HFF-Myc (cell line): Measurements from ENCODE around the gene TRPV6.
A peak's percentile ranks its signal among the peaks of the same experiment; 100 is the strongest.

Experiments used
- DNase-seq: peaks from one replicate; pipeline ENCODE4 v3.0.0-alpha.2; 2011; ENCODE audit warnings: low read depth; ENCODE audit errors: extremely low read depth
- H3K4me3 ChIP-seq: replicated peaks from 2 replicates; pipeline ENCODE4 v1.5.1; 2011; ENCODE audit warnings: low read depth, mild to moderate bottlenecking, control low read depth, low read length
- CTCF ChIP-seq: IDR thresholded peaks from 2 replicates; pipeline ENCODE4 v1.5.1; 2012; ENCODE audit warnings: mild to moderate bottlenecking, low read depth, low read length, control low read depth; ENCODE audit errors: missing control alignments

TRPV6 gene

GRCh38 chr7:142908921-142909890 lies 23.7 kb upstream of the TRPV6 start:
- H3K4me3 ChIP-seq: no peak overlapping the region
- DNase-seq: no peak
- TF ChIP-seq CTCF: peak; percentile 14

- no peak for TF ChIP-seq CTCF
- DNase-seq: no peak
- no peak overlapping the region for H3K4me3 ChIP-seq
These were observed 22.7 kb upstream of the TRPV6 start for GRCh38 chr7:142908290-142908689.

GRCh38 chr7:142906643-142907042 lies 21.1 kb upstream of the TRPV6 start:
- H3K4me3 ChIP-seq: no peak overlapping the region
- no peak for TF ChIP-seq CTCF
- DNase-seq: no peak

- no peak for DNase-seq
- H3K4me3 ChIP-seq: no peak overlapping the region
- TF ChIP-seq CTCF: no peak
These were observed 20.2 kb upstream of the TRPV6 start for GRCh38 chr7:142905759-142906158.

- H3K4me3 ChIP-seq: no peak overlapping the region
- TF ChIP-seq CTCF: no peak
- no peak for DNase-seq
These were observed 18.6 kb upstream of the TRPV6 start for GRCh38 chr7:142904128-142904527.

- TF ChIP-seq CTCF: no peak
- DNase-seq: no peak
- H3K4me3 ChIP-seq: no peak overlapping the region
These were observed 16.1 kb upstream of the TRPV6 start for GRCh38 chr7:142901426-142902259.
